B cell (primary cell): ENCODE data around the gene PLAU. TPM values are rescaled to one million over a fixed set of nuclear protein-coding genes. Genes with fewer than 3 reads are reported as not detected.
"Not testable (repeated sequence)": the region's sequence is repeated elsewhere in the genome, so short reads cannot be mapped to it uniquely, and the experiment has no call there.

Experiments
- ATAC-seq: fragments of 200-7000 bp; cut with Tn5 transposase; one replicate; pipeline ENCODE4 v1.10.0; 2021; ENCODE audit warnings: low read depth, mild to moderate bottlenecking, moderate number of reproducible peaks, moderate library complexity
- CTCF ChIA-PET: fragments of 350-600 bp; sonication (Branson Sonifier 250); formaldehyde crosslinking; loops from one replicate; lab custom pipeline; 2021; ENCODE audit warnings: antibody characterized with exemption, inconsistent platforms; lab: Charles Lee
- POLR2A ChIA-PET: fragments of 350-600 bp; sonication (Branson Sonifier 250); formaldehyde crosslinking; loops from one replicate; lab custom pipeline; 2021; ENCODE audit warnings: antibody characterized with exemption; lab: Charles Lee
- DNase-seq: peaks from one replicate; pipeline ENCODE4 v3.0.0; 2013
- H2AFZ ChIP-seq: 2 replicates; pipeline ENCODE4 v1.6.1; 2012; ENCODE audit warnings: mild to moderate bottlenecking, low read depth, low read length; ENCODE audit not compliant: insufficient read depth, poor library complexity, severe bottlenecking
- H3K27ac ChIP-seq, 2 donors: 1 replicate in 1 of 2; 2 replicates in 1 of 2; pipeline ENCODE4 v1.5.1; 2012 to 2013; ENCODE audit warnings: low read length in 2 of 2, mild to moderate bottlenecking in 2 of 2, moderate library complexity in 1 of 2
- H3K27me3 ChIP-seq, 4 experiments: fragments of 200-600 bp in 1 of 4; sonication (generic) in 1 of 4; replicated peaks in 1 of 4; 1 replicate in 2 of 4; 2 replicates in 2 of 4; pipeline versions ENCODE4 v1.6.1 to v1.7.0; 2013 to 2016; ENCODE audit warnings: low read length in 3 of 4, mild to moderate bottlenecking in 2 of 4, mixed read lengths in 1 of 4, moderate library complexity in 1 of 4; ENCODE audit not compliant: insufficient read depth in 4 of 4, control insufficient read depth in 3 of 4; ENCODE audit errors: control extremely low read depth in 1 of 4
- H3K36me3 ChIP-seq, 2 experiments: replicated peaks in 1 of 2; 1 replicate in 1 of 2; 2 replicates in 1 of 2; pipeline versions ENCODE4 v1.6.1 to v1.7.1; 2013; ENCODE audit warnings: low read length in 1 of 2; ENCODE audit not compliant: insufficient read depth in 2 of 2, control insufficient read depth in 1 of 2; ENCODE audit errors: control extremely low read depth in 1 of 2, extremely low read depth in 1 of 2
- H3K4me1 ChIP-seq, 2 donors: fragments of 200-600 bp in 1 of 2; sonication (generic) in 1 of 2; 1 replicate in 1 of 2; 2 replicates in 1 of 2; pipeline versions ENCODE4 v1.5.1 to v1.6.1; 2013 to 2017; ENCODE audit warnings: low read length in 2 of 2; ENCODE audit not compliant: control insufficient read depth in 2 of 2, insufficient read depth in 2 of 2
- H3K4me2 ChIP-seq: replicated peaks from 2 replicates; pipeline ENCODE3; 2012; ENCODE audit warnings: mild to moderate bottlenecking, low read depth, low read length; ENCODE audit not compliant: poor library complexity, severe bottlenecking
- H3K4me3 ChIP-seq, 5 experiments: fragments of 200-600 bp in 1 of 5; sonication (generic) in 1 of 5; 1 replicate in 3 of 5; 2 replicates in 2 of 5; pipeline versions ENCODE4 v1.5.1 to v1.7.0; 2011 to 2016; ENCODE audit warnings: low read length in 4 of 5, mild to moderate bottlenecking in 4 of 5, low read depth in 2 of 5, control low read depth in 1 of 5, moderate library complexity in 1 of 5; ENCODE audit not compliant: insufficient read depth in 1 of 5; ENCODE audit errors: control extremely low read depth in 1 of 5, extremely low read depth in 1 of 5
- H3K79me2 ChIP-seq: fragments of 200-600 bp; sonication (generic); one replicate; pipeline ENCODE4 v1.6.0; 2016; ENCODE audit warnings: low read length; ENCODE audit not compliant: control insufficient read depth, insufficient read depth
- H3K9ac ChIP-seq: fragments of 200-600 bp; sonication (generic); 2 replicates; pipeline ENCODE4 v1.6.1; 2017; ENCODE audit warnings: mild to moderate bottlenecking, low read length, moderate library complexity
- H3K9me3 ChIP-seq, 3 donors: one replicate each; pipeline versions ENCODE4 v1.6.1 to v1.7.1; 2013; ENCODE audit warnings: low read length in 2 of 3; ENCODE audit not compliant: control insufficient read depth in 2 of 3, insufficient read depth in 1 of 3; ENCODE audit errors: control extremely low read depth in 1 of 3
- H4K20me1 ChIP-seq: 2 replicates; pipeline ENCODE4 v1.6.0; 2012; ENCODE audit warnings: mild to moderate bottlenecking, low read length; ENCODE audit not compliant: insufficient read depth, control insufficient read depth, poor library complexity, severe bottlenecking
- H3K27ac Mint-ChIP-seq: one replicate; pipeline ENCODE4 v1.8.0; 2021; ENCODE audit warnings: mixed read lengths
- H3K27me3 Mint-ChIP-seq: one replicate; pipeline ENCODE4 v1.8.0; 2021; ENCODE audit warnings: mixed read lengths
- H3K4me1 Mint-ChIP-seq: one replicate; pipeline ENCODE4 v1.8.0; 2021; ENCODE audit warnings: mixed read lengths
- H3K4me3 Mint-ChIP-seq: one replicate; pipeline ENCODE4 v1.8.0; 2021; ENCODE audit warnings: mixed read lengths
- H3K9me3 Mint-ChIP-seq: one replicate; pipeline ENCODE4 v1.8.0; 2022; ENCODE audit warnings: mixed read lengths; ENCODE audit not compliant: insufficient read depth
- CTCF ChIP-seq: fragments of 200-600 bp; IDR thresholded peaks from one replicate; pipeline ENCODE4 v1.8.0; 2022; ENCODE audit warnings: antibody characterized with exemption, mild to moderate bottlenecking
- EZH2 ChIP-seq: IDR thresholded peaks from 2 replicates; pipeline ENCODE4 v1.6.1; 2012; ENCODE audit warnings: borderline replicate concordance, low read depth, mild to moderate bottlenecking, moderate library complexity, low read length; ENCODE audit not compliant: insufficient read depth, poor library complexity, severe bottlenecking
- WGBS: methylation state at CpG from one replicate; pipeline ENCODE4 v1.1.5; 2013; ENCODE audit warnings: missing lambda C conversion rate; ENCODE audit not compliant: insufficient coverage; 5-methylcytosine and 5-hydroxymethylcytosine counted together
- intact Hi-C: fragments of 100-400 bp; cut with micrococcal nuclease; formaldehyde crosslinking; loops from one replicate; pipeline ENCODE4 v1.10.0; 2022
- polyA plus RNA-seq: library from polyadenylated mRNA; depleted of rRNA; stranded (reverse); fragments of >200 nt; gene quantifications from 2 replicates; pipeline ENCODE4 v1.2.3, GENCODE V29; 2012
- total RNA-seq, 2 donors: library from RNA; stranded (reverse); fragments of 120-200 nt in 1 of 2; gene quantifications; 1 replicate in 1 of 2; 2 replicates in 1 of 2; pipeline versions ENCODE4 v1.2.3 to v1.2.4, GENCODE V29; 2013 to 2022

PLAU gene
- total and polyA plus RNA-seq, 2 donors (not counting 1 experiment from before 2014, with no cell fraction given) = 0.04 TPM; not detected in 1

GRCh38 chr10:73889014-73889413 lies 21.9 kb upstream of the PLAU start:
- 47% methylated on average over 7 of the region's 7 CpGs for whole genome bisulfite sequencing
- Histone ChIP-seq H3K4me1 (peaks cover 4 to 19% of the 10 kb centered on the region in 2 donors), H3K79me2 (no peaks in the 10 kb centered on the region), H3K9me3 (no peaks in the 10 kb centered on the region), H3K9ac (no peak overlapping the region), H4K20me1 (no peaks in the 10 kb centered on the region), H3K4me2 (no peak overlapping the region), H3K36me3 (no peaks in the 10 kb centered on the region), H2AFZ (peak overlapping the region; percentile 44), H3K27me3 (peaks cover 0 to under 1% (median 0%) of the 10 kb centered on the region in 4 experiments), H3K27ac (no peak overlapping the region), H3K4me3 (no peak overlapping the region)
- DNase-seq = peak; percentile 66
- Mint-ChIP-seq H3K27me3 (no peaks in the 10 kb centered on the region), H3K27ac (no peak overlapping the region), H3K4me3 (no peak overlapping the region), H3K9me3 (no peaks in the 10 kb centered on the region), H3K4me1 (peaks cover 9% of the 10 kb centered on the region)
- CTCF ChIA-PET = interaction anchor here (0.9 to 16.5 kb wide), 15 partner anchors 9 to 345 kb away, joined by 3 to 498 read pairs (median 7); no protein-coding TSS in a partner anchor
- TF ChIP-seq CTCF = no peak
- no peak for TF ChIP-seq EZH2
- POLR2A ChIA-PET = no interaction called here
- intact Hi-C loops = loop anchor here (5.0 kb wide), 1 partner anchor 108 kb away; the partner anchor contains the start of gene VCL
- ATAC-seq = peak; percentile 44

GRCh38 chr10:73889416-73889815 lies 21.5 kb upstream of the PLAU start:
- H3K4me2 ChIP-seq, H3K4me1 Mint-ChIP-seq, H3K36me3 ChIP-seq, H3K9me3 ChIP-seq, H3K4me3 Mint-ChIP-seq, H3K79me2 ChIP-seq, H3K9ac ChIP-seq, ATAC-seq, DNase-seq, H4K20me1 ChIP-seq, H3K27me3 ChIP-seq, H3K4me3 ChIP-seq, H3K27ac ChIP-seq, H3K27ac Mint-ChIP-seq, H3K27me3 Mint-ChIP-seq, H3K9me3 Mint-ChIP-seq: not testable (repeated sequence)
- peaks cover 4 to 19% of the 10 kb centered on the region in 2 donors for H3K4me1 ChIP-seq
- intact Hi-C loops = loop anchor here (5.0 kb wide), 1 partner anchor 108 kb away; the partner anchor contains the start of gene VCL
- POLR2A ChIA-PET = interaction anchor here (0.7 kb wide), 1 partner anchor 68 kb away, joined by 7 read pairs; no protein-coding TSS in a partner anchor
- peak overlapping the region; percentile 44 for H2AFZ ChIP-seq
- CTCF ChIA-PET = interaction anchor here (0.8 to 16.5 kb wide), 16 partner anchors 9 to 345 kb away, joined by 3 to 498 read pairs (median 6); no protein-coding TSS in a partner anchor
- WGBS = no CpG with 5 or more reads among the region's 3 CpGs
